Activated CD4-positive, alpha-beta T cell treated with anti-CD3 and anti-CD28 coated beads for 36 hours (primary cell): ENCODE measurements around the gene CGAS. TPM values are rescaled to one million over a fixed set of nuclear protein-coding genes. Genes with fewer than 3 reads are reported as not detected.
"Not testable (repeated sequence)": the region's sequence is repeated elsewhere in the genome, so short reads cannot be mapped to it uniquely, and the experiment has no call there.

ENCODE experiments used
- ATAC-seq: fragments of 200-7000 bp; cut with Tn5 transposase; one replicate; pipeline ENCODE4 v1.10.0; 2021; ENCODE audit warnings: mild to moderate bottlenecking, moderate library complexity
- CTCF ChIA-PET: fragments of 350-600 bp; sonication (Branson Sonifier 250); formaldehyde crosslinking; loops from one replicate; lab custom pipeline; 2021; ENCODE audit warnings: antibody characterized with exemption; lab: Charles Lee
- POLR2A ChIA-PET: fragments of 350-600 bp; sonication (Branson Sonifier 250); formaldehyde crosslinking; loops from one replicate; lab custom pipeline; 2021; ENCODE audit warnings: antibody characterized with exemption, inconsistent platforms; lab: Charles Lee
- DNase-seq: peaks from one replicate; pipeline ENCODE4 v3.0.0-alpha.2; 2020
- H3K27ac Mint-ChIP-seq: one replicate; pipeline ENCODE4 v1.8.0; 2021; ENCODE audit warnings: mixed read lengths
- H3K27me3 Mint-ChIP-seq: one replicate; pipeline ENCODE4 v1.8.0; 2021; ENCODE audit warnings: mixed read lengths
- H3K36me3 Mint-ChIP-seq: one replicate; pipeline ENCODE4 v1.8.0; 2021; ENCODE audit warnings: low read depth, mixed read lengths
- H3K4me1 Mint-ChIP-seq: one replicate; pipeline ENCODE4 v1.8.0; 2021; ENCODE audit warnings: mixed read lengths
- H3K4me3 Mint-ChIP-seq: one replicate; pipeline ENCODE4 v1.8.0; 2021; ENCODE audit warnings: mild to moderate bottlenecking, moderate library complexity, mixed read lengths
- H3K9me3 Mint-ChIP-seq: one replicate; pipeline ENCODE4 v1.8.0; 2021; ENCODE audit warnings: low read depth, mixed read lengths
- intact Hi-C, 2 experiments: fragments of 100-400 bp; cut with DNase I in 1 of 2; cut with micrococcal nuclease in 1 of 2; formaldehyde crosslinking; loops; one replicate each; pipeline versions ENCODE4 v1.14.2 to v1.15.1; 2022 to 2024; cut with DNase I, micrococcal nuclease
- total RNA-seq, 2 experiments: library from RNA; stranded (reverse); gene quantifications; one replicate each; pipeline ENCODE4 v1.2.3, GENCODE V29; 2021

The CGAS gene
- total RNA-seq, 2 experiments from 2014 or later, result 22.2 to 24.1 TPM

DNA sequence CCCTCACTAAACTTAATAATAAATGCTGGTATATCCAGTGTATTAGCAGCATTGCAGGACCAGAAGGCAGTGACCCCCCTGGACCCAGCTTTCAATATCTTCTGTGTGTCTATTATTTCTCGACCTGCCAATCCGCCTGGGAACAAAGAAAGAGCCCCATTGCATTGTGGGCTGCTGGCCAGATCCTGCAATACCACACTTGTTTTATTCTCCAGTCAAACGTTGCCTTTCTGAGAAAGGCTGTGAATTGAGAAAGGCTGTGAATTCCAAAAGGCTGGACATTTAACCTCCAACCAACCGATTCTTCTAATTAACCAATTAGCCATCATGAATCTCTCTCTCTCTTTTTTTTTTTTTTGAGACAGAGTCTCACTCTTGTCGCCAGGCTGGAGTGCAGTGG is 8.0 kb upstream of the CGAS start:
- Mint-ChIP-seq H3K4me3 (peak overlapping the region; percentile 93), H3K4me1 (peaks cover 36% of the 10 kb centered on the region), H3K9me3 (no peaks in the 10 kb centered on the region), H3K27ac (peak overlapping the region; percentile 80), H3K27me3 (no peaks in the 10 kb centered on the region), H3K36me3 (peaks cover 17% of the 10 kb centered on the region)
- ATAC-seq (no peak), DNase-seq (no peak)
- ChIA-PET CTCF (interaction anchor here (0.6 to 2.1 kb wide), 4 partner anchors 10 to 193 kb away, joined by 3 to 12 read pairs (median 5); partner anchors contain the start of gene SLC17A5), POLR2A (interaction anchor here (1.6 to 3.9 kb wide), 3 partner anchors 8 to 193 kb away, joined by 6 to 39 read pairs (median 30); partner anchors contain the start of gene CGAS)
- intact Hi-C loops, result loop anchor here (2.0 to 5.0 kb wide), 4 partner anchors 61 to 838 kb away; partner anchors contain the start of genes EEF1A1 (in 1 of the 2), KCNQ5 (in 1 of the 2) and SLC17A5 (in 1 of the 2)

- Mint-ChIP-seq H3K27ac (peak overlapping the region; percentile 80), H3K36me3 (peaks cover 17% of the 10 kb centered on the region), H3K4me1 (peaks cover 36% of the 10 kb centered on the region)
- not testable (repeated sequence) for H3K9me3 Mint-ChIP-seq, DNase-seq, H3K4me3 Mint-ChIP-seq, H3K27me3 Mint-ChIP-seq, ATAC-seq
- CTCF ChIA-PET, result interaction anchor here (0.6 kb wide), 1 partner anchor 9 kb away, joined by 3 read pairs; no protein-coding TSS in a partner anchor
- POLR2A ChIA-PET, result interaction anchor here (1.6 kb wide), 1 partner anchor 193 kb away, joined by 6 read pairs; no protein-coding TSS in a partner anchor
- intact Hi-C loops, result loop anchor here in 1 of 2 experiments (10.0 kb wide), 1 partner anchor 125 kb away; no protein-coding TSS in a partner anchor
Observed at GRCh38 chr6:73459474-73459873, 7.4 kb upstream of the CGAS start.

DNA sequence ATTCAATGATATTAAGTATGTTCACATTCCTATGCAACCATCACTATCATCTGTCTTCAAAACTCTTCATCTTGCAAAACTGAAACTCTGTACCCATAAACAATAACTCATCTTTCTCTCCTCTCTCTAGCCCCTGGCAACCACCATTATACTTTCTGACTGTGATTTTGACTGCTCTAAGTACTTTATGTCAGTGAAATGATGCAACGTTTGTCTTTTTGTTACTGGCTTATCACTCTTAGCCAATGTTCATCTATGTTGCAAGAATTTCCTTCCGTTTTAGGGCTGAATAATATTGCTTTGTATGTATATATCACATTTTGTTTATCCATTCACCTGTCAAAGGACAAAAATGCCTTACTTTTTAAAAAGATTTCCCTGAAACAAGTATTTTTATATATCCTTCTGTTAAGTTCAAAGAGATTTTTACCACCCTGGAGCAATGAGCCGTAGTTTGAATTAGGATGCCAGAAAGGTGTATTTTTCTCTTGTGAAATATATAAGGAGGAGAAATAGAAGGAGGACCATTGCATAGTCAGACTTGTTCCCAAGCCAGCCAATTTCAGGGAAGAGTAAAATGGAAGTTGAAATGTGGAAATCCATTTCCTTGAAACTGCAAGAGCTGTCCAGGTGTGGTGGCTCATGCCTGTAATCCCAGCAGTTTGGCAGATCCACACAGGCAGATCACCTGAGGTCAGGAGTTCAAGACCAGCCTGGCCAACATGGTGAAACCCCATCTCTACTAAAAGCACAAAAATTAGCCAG is 4.0 kb upstream of the CGAS start:
- Mint-ChIP-seq H3K27me3 (no peaks in the 10 kb centered on the region), H3K27ac (peak overlapping the region; percentile 26), H3K9me3 (no peaks in the 10 kb centered on the region), H3K4me3 (no peak overlapping the region), H3K36me3 (peaks cover 2% of the 10 kb centered on the region), H3K4me1 (peaks cover 26% of the 10 kb centered on the region)
- POLR2A ChIA-PET, result no interaction called here
- DNase-seq (no peak), ATAC-seq (peak; percentile 54)
- CTCF ChIA-PET, result interaction anchor here (0.6 kb wide), 1 partner anchor 192 kb away, joined by 3 read pairs; no protein-coding TSS in a partner anchor
- intact Hi-C loops, result loop anchor here in 1 of 2 experiments (10.0 kb wide), 1 partner anchor 129 kb away; no protein-coding TSS in a partner anchor

DNA sequence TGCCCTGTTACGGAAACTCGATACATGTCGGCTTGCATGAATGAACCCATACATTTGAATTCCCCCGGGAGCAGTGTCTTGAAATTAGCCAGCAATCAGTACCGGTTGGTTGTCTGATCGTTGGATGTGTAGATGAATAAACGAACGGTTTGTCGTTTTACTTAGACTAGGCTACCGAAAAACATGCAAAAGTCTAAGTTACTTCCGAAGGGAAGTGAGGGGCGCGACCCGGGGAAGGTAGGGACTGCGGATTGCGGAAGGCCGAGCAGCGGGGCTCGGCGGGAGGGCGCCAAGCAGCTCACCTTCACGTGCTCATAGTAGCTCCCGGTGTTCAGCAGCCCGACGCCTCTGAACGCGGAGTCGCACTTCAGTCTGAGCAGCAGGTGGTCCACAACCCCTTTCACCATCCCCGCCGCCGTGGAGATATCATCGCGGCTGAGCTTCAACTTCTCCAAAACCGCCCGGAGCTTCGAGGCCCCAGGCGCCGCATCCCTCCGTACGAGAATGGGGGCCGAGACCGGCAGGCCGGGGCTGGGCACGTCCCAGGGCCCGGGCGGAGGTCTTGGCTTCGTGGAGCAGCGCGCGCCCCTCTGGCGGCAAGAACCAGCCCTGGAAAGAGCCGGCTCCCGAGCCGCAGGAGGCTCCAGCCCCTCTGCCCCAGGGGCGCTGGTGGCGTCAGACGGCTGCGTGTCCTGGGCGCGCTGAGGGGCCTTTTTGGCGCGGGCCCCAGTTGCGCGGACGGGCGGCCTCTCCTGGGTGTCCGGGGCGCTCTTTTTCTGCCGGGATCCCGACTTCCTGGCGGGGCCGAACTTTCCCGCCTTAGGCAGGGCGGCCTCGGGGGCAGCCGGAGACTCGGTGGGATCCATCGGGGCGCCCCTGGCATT is 632 bp downstream of the CGAS start:
- DNase-seq, result peak; percentile 66
- ChIA-PET POLR2A (interaction anchor here (0.6 to 3.7 kb wide), 11 partner anchors 10 to 1833 kb away, joined by 3 to 30 read pairs (median 4); partner anchors contain the start of genes DDX43, EEF1A1, MTO1 and SLC17A5), CTCF (interaction anchor here (0.7 to 3.3 kb wide), 6 partner anchors 11 to 372 kb away, joined by 3 to 20 read pairs (median 3); partner anchors contain the start of gene MTO1)
- intact Hi-C loops, result loop anchor here (1.0 to 10.0 kb wide), 8 partner anchors 10 to 201 kb away; partner anchors contain the start of genes MTO1 (in 2 of the 2), EEF1A1 (in 1 of the 2), KHDC1 (in 1 of the 2) and SLC17A5 (in 1 of the 2)
- Mint-ChIP-seq H3K27me3 (no peaks in the 10 kb centered on the region), H3K36me3 (peaks cover 31% of the 10 kb centered on the region), H3K4me3 (peak overlapping the region; percentile 87), H3K4me1 (peaks cover 32% of the 10 kb centered on the region), H3K9me3 (no peaks in the 10 kb centered on the region), H3K27ac (peak overlapping the region; percentile 90)
- ATAC-seq, result peak; percentile 55

GRCh38 chr6:73443555-73443954 is 8.5 kb downstream of the CGAS start:
- H3K4me1 Mint-ChIP-seq, result peaks cover 29% of the 10 kb centered on the region
- POLR2A ChIA-PET, result no interaction called here
- DNase-seq (no peak), ATAC-seq (no peak)
- intact Hi-C loops, result no loop called here
- no peak overlapping the region for H3K27ac Mint-ChIP-seq
- peaks cover 51% of the 10 kb centered on the region for H3K36me3 Mint-ChIP-seq
- CTCF ChIA-PET, result interaction anchor here (0.6 kb wide), 1 partner anchor 1635 kb away, joined by 3 read pairs; no protein-coding TSS in a partner anchor
- H3K4me3 Mint-ChIP-seq, result no peak overlapping the region
- H3K9me3 Mint-ChIP-seq, result no peaks in the 10 kb centered on the region
- H3K27me3 Mint-ChIP-seq, result no peaks in the 10 kb centered on the region

- ChIA-PET CTCF (interaction anchor here (0.5 to 0.8 kb wide), 2 partner anchors 738 to 1796 kb away, joined by 3 read pairs; no protein-coding TSS in a partner anchor), POLR2A (no interaction called here)
- DNase-seq (no peak), ATAC-seq (no peak)
- Mint-ChIP-seq H3K27me3 (no peaks in the 10 kb centered on the region), H3K9me3 (no peaks in the 10 kb centered on the region), H3K36me3 (peaks cover 41% of the 10 kb centered on the region), H3K27ac (no peak overlapping the region), H3K4me3 (no peak overlapping the region), H3K4me1 (peaks cover 3% of the 10 kb centered on the region)
- intact Hi-C loops, result loop anchor here in 1 of 2 experiments (2.0 kb wide), 1 partner anchor 44 kb away; no protein-coding TSS in a partner anchor
Observed at GRCh38 chr6:73435236-73435635, 16.9 kb downstream of the CGAS start.

- intact Hi-C loops, result no loop called here
- Mint-ChIP-seq H3K4me1 (peaks cover 13% of the 10 kb centered on the region), H3K36me3 (peaks cover 44% of the 10 kb centered on the region), H3K4me3 (no peak overlapping the region), H3K27ac (no peak overlapping the region), H3K9me3 (no peaks in the 10 kb centered on the region), H3K27me3 (no peaks in the 10 kb centered on the region)
- ChIA-PET POLR2A (no interaction called here), CTCF (interaction anchor here (1.9 kb wide), 1 partner anchor 17 kb away, joined by 5 read pairs; no protein-coding TSS in a partner anchor)
- no peak for DNase-seq
- ATAC-seq, result no peak
Observed at GRCh38 chr6:73421534-73421933, 30.6 kb downstream of the CGAS start.

DNA sequence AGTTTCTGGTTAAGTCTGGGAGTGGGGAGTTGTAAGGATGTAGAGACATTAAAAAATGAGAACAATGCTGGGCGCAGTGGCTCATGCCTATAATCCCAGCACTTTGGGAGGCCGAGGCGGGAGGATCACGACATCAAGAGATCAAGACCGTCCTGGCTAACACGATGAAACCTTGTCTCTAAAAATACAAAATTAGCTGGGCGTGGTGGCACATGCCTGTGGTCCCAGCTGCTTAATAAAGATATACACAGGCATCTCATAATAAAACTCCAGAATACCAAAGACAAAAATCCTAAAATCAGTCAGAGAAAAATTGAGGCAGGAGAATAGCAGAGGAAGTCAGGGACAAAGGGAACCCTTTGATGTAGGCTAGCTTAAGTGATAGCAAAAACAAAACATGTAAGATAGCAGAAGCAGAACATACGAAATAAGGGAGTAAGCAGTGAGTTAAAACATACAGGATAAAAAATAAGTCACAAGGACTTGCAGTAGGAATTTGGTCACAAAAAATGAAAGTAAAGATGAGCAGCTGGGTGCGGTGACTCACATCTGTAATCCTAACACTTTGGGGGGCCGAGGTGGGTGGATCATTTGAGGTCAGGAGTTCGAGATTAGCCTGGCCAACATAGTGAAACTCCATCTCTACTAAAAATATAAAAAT is 33.9 kb downstream of the CGAS start:
- Mint-ChIP-seq H3K36me3 (peaks cover 31% of the 10 kb centered on the region), H3K27ac (no peak overlapping the region), H3K4me1 (peaks cover 11% of the 10 kb centered on the region), H3K4me3 (no peak overlapping the region), H3K27me3 (no peaks in the 10 kb centered on the region), H3K9me3 (no peaks in the 10 kb centered on the region)
- intact Hi-C loops, result no loop called here
- no peak for ATAC-seq
- no peak for DNase-seq
- ChIA-PET CTCF (interaction anchor here (0.6 kb wide), 1 partner anchor 23 kb away, joined by 3 read pairs; no protein-coding TSS in a partner anchor), POLR2A (no interaction called here)

DNA sequence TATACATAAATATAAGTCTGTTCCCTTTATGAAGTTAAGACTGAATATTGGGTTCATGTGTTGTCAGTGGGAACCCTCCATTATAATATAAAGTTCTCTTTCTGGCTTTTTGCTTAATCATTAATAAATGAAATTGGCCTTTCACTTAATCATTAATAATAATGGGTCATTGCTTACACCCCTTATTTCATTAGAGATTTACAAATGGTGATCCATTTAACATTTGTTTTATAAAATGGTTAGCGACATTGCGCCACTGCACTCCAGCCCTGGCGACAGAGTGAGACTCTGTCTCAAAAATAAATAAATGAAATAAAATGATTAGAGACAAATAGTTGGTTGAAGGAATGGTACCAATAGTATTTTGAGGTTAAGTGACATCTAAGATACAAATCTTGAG is 39.0 kb downstream of the CGAS start:
- CTCF ChIA-PET, result no interaction called here
- ATAC-seq, result no peak
- intact Hi-C loops, result no loop called here

GRCh38 chr6:73409395-73409794 is 42.7 kb downstream of the CGAS start:
- no peaks in the 10 kb centered on the region for H3K9me3 Mint-ChIP-seq
- ChIA-PET POLR2A (no interaction called here), CTCF (no interaction called here)
- no peaks in the 10 kb centered on the region for H3K4me1 Mint-ChIP-seq
- ATAC-seq (no peak), DNase-seq (no peak)
- peaks cover 3% of the 10 kb centered on the region for H3K36me3 Mint-ChIP-seq
- H3K4me3 Mint-ChIP-seq, result no peak overlapping the region
- no peak overlapping the region for H3K27ac Mint-ChIP-seq
- H3K27me3 Mint-ChIP-seq, result no peaks in the 10 kb centered on the region
- intact Hi-C loops, result no loop called here

More for the DNA sequence above, 39.0 kb downstream of the CGAS start:
- POLR2A ChIA-PET, result no interaction called here
- H3K27ac Mint-ChIP-seq, result no peak overlapping the region
- no peak overlapping the region for H3K4me3 Mint-ChIP-seq
- no peaks in the 10 kb centered on the region for H3K27me3 Mint-ChIP-seq
- no peaks in the 10 kb centered on the region for H3K4me1 Mint-ChIP-seq
- no peak for DNase-seq
- H3K9me3 Mint-ChIP-seq, result no peaks in the 10 kb centered on the region
- peaks cover 11% of the 10 kb centered on the region for H3K36me3 Mint-ChIP-seq
